ENCODE data around the gene HNRNPU.
A peak's percentile ranks its signal among the peaks of the same experiment; 100 is the strongest.

Gene HNRNPU

DNA sequence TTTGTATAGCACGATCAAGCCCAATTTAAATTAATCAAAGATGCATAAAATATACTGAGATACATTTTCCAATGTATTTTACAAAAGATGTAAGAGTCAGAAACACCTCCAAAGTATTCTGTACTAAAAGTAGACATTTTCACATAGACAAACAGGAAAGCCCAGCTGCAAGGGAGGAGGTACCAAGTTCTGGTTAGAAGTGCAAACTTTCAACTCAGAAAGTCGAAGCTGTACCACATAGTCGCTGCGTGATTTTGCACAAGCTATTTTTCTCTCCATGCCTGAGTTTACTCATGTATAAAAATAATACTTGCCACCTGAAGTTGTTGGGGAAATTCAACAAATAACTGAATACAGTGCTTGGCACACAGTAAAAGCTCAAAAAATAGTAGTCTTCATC is 5.6 kb upstream of the HNRNPU start:
- no peak overlapping the region for H3K4me3 ChIP-seq (ENCODE audit: low read depth, low read length)
- TF ChIP-seq, protein P1, sequence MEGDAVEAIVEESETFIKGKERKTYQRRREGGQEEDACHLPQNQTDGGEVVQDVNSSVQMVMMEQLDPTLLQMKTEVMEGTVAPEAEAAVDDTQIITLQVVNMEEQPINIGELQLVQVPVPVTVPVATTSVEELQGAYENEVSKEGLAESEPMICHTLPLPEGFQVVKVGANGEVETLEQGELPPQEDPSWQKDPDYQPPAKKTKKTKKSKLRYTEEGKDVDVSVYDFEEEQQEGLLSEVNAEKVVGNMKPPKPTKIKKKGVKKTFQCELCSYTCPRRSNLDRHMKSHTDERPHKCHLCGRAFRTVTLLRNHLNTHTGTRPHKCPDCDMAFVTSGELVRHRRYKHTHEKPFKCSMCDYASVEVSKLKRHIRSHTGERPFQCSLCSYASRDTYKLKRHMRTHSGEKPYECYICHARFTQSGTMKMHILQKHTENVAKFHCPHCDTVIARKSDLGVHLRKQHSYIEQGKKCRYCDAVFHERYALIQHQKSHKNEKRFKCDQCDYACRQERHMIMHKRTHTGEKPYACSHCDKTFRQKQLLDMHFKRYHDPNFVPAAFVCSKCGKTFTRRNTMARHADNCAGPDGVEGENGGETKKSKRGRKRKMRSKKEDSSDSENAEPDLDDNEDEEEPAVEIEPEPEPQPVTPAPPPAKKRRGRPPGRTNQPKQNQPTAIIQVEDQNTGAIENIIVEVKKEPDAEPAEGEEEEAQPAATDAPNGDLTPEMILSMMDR (IDR thresholded peaks at IDR 0.05; ENCODE audit: insufficient read depth, low read depth, low read length, missing control alignments): no peak
- DNase-seq (ENCODE audit: low read depth): no peak

DNA sequence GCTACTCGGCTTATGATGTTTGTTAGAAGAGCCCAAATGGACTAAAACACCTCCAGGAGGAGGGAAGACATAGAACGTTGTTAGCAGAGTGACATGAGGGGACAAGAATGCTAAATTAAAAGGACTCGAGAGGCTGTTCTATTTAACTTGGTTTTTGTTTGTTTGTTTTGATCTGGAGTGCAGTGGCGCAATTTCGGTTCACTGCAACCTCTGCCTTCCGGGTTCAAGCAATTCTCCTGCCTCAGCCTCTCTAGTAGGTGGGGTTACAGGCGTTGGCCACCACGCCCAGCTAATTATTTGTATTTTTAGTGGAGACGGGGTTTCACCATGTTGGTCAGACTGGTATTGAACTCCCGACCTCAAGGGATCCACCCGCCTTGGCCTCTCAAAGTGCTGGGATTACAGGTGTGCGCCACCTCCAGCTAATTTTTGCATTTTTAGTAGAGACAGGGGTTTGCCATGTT is 5.1 kb upstream of the HNRNPU start:
- no peak overlapping the region for H3K4me3 ChIP-seq (ENCODE audit: low read depth, low read length)
- TF ChIP-seq, protein P1 (IDR thresholded peaks at IDR 0.05; ENCODE audit: insufficient read depth, low read depth, low read length, missing control alignments): no peak
- DNase-seq (ENCODE audit: low read depth): no peak

GRCh38 chr1:244868484-244869363 is 4.4 kb upstream of the HNRNPU start:
- H3K4me3 ChIP-seq (ENCODE audit: low read depth, low read length): no peak overlapping the region
- TF ChIP-seq, protein P1 (IDR thresholded peaks at IDR 0.05; ENCODE audit: insufficient read depth, low read depth, low read length, missing control alignments): no peak
- DNase-seq (ENCODE audit: low read depth): no peak

- DNase-seq (ENCODE audit: low read depth): no peak
Measured at GRCh38 chr1:244866355-244866754, 2.0 kb upstream of the HNRNPU start.

DNA sequence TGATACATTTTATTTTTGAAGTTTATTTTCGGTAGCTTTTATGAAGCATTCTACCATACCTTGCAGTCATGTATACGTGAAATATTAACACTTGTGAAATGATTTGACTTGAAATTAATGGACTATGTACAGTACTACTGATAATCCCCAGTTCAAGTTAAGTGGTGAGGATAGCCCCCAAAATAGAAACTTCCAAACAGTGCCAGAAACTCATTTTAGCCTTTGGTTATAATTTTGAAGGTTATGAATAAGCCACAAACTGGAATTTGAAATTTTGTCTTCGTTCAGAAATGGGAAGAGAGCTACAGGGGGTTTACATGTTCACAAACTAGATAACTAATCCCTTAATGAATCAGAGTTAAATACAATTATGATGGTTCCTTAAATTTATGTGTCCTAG is 1.5 kb upstream of the HNRNPU start:
- TF ChIP-seq, protein P1 (IDR thresholded peaks at IDR 0.05; ENCODE audit: insufficient read depth, low read depth, low read length, missing control alignments): no peak
- no peak for DNase-seq (ENCODE audit: low read depth)
- no peak overlapping the region for H3K4me3 ChIP-seq (ENCODE audit: low read depth, low read length)

More at GRCh38 chr1:244866355-244866754, 2.0 kb upstream of the HNRNPU start:
- no peak overlapping the region for H3K4me3 ChIP-seq (ENCODE audit: low read depth, low read length)
- TF ChIP-seq, protein P1 (IDR thresholded peaks at IDR 0.05; ENCODE audit: insufficient read depth, low read depth, low read length, missing control alignments): no peak

- TF ChIP-seq, protein P1 (IDR thresholded peaks at IDR 0.05; ENCODE audit: insufficient read depth, low read depth, low read length, missing control alignments): no peak
- no peak for DNase-seq (ENCODE audit: low read depth)
- H3K4me3 ChIP-seq (ENCODE audit: low read depth, low read length): peak overlapping the region; percentile 68
Measured at GRCh38 chr1:244865028-244865371, 657 bp upstream of the HNRNPU start.

All from GM12865 (cell line).